ENCODE results near the gene NUP93. TPM values are rescaled to one million over a fixed set of nuclear protein-coding genes. Genes with fewer than 3 reads are reported as not detected.

The NUP93 gene
- polyA plus RNA-seq, 1 of the 3 experiments (the other 2 are of a cell fraction) = 43.1 TPM

DNA sequence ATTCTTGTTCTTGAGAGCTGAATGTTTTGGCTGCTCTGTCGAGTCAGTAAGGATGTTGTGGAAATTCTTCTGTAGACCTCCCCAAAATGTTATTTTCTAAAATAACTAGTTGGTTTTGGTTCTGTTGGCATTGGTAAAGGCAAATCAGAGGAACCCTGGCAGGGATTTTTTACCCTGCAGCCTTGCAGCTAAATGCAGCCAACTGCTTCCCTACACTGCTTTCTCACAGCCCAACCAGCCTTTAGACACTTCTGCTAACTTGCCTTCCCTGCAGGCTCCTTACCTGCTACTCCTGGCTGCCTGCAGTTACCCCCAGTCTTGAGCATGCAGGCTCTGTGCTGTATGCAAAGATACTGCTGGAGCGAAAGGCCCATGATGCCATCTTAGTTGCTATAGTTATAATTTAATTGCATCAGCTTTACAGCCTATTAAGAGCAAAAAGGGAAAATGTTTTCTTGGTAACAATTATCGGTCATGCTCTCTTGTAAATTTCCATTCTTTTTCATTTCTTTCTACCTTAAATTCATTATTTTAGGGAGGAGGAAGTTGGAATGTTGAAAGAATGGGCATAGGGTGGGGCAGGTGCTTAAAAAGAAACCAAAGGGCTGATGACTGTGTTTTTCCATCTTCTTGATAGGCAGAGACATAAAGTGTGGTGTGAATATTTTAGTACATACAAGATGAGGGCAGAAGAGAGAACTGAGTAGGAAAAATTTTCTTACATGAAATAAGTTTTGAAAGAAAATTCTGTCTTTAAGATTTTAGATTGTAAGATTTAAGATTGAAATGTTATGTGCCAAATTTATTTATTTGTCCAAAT is 20.0 kb downstream of the NUP93 start:
- no peak overlapping the region for H2AFZ ChIP-seq (ENCODE audit: low read depth)
- H3K27me3 ChIP-seq (ENCODE audit: insufficient read depth) = no peaks in the 10 kb centered on the region
- peaks cover 14 to 15% of the 10 kb centered on the region in 2 experiments for H3K36me3 ChIP-seq (replicated peaks in 1 of 2; ENCODE audit: control insufficient read depth in 1 of 2, insufficient read depth in 2 of 2, low read length in 1 of 2)
- TF ChIP-seq RCOR1 (IDR thresholded peaks at IDR 0.05; ENCODE audit: low read length) = no peak
- TF ChIP-seq, protein P1, sequence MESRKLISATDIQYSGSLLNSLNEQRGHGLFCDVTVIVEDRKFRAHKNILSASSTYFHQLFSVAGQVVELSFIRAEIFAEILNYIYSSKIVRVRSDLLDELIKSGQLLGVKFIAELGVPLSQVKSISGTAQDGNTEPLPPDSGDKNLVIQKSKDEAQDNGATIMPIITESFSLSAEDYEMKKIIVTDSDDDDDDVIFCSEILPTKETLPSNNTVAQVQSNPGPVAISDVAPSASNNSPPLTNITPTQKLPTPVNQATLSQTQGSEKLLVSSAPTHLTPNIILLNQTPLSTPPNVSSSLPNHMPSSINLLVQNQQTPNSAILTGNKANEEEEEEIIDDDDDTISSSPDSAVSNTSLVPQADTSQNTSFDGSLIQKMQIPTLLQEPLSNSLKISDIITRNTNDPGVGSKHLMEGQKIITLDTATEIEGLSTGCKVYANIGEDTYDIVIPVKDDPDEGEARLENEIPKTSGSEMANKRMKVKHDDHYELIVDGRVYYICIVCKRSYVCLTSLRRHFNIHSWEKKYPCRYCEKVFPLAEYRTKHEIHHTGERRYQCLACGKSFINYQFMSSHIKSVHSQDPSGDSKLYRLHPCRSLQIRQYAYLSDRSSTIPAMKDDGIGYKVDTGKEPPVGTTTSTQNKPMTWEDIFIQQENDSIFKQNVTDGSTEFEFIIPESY (IDR thresholded peaks at IDR 0.05; ENCODE audit: borderline replicate concordance, low read depth) = no peak
- TF ChIP-seq TCF12 (IDR thresholded peaks at IDR 0.05) = no peak
- no peak for TF ChIP-seq POLR2AphosphoS5 (IDR thresholded peaks at IDR 0.05; ENCODE audit: low read depth, low read length)
- TF ChIP-seq, protein P2, sequence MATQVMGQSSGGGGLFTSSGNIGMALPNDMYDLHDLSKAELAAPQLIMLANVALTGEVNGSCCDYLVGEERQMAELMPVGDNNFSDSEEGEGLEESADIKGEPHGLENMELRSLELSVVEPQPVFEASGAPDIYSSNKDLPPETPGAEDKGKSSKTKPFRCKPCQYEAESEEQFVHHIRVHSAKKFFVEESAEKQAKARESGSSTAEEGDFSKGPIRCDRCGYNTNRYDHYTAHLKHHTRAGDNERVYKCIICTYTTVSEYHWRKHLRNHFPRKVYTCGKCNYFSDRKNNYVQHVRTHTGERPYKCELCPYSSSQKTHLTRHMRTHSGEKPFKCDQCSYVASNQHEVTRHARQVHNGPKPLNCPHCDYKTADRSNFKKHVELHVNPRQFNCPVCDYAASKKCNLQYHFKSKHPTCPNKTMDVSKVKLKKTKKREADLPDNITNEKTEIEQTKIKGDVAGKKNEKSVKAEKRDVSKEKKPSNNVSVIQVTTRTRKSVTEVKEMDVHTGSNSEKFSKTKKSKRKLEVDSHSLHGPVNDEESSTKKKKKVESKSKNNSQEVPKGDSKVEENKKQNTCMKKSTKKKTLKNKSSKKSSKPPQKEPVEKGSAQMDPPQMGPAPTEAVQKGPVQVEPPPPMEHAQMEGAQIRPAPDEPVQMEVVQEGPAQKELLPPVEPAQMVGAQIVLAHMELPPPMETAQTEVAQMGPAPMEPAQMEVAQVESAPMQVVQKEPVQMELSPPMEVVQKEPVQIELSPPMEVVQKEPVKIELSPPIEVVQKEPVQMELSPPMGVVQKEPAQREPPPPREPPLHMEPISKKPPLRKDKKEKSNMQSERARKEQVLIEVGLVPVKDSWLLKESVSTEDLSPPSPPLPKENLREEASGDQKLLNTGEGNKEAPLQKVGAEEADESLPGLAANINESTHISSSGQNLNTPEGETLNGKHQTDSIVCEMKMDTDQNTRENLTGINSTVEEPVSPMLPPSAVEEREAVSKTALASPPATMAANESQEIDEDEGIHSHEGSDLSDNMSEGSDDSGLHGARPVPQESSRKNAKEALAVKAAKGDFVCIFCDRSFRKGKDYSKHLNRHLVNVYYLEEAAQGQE (IDR thresholded peaks at IDR 0.05; ENCODE audit: low read depth, low read length) = no peak
- no peak for TF ChIP-seq MXI1 (IDR thresholded peaks at IDR 0.05; ENCODE audit: low read depth, low read length)
- TF ChIP-seq ELF1 (IDR thresholded peaks at IDR 0.05) = no peak
- TF ChIP-seq GATA2 (CRISPR knock-in tag; IDR thresholded peaks at IDR 0.05) = no peak
- ChIA-PET POLR2A (no interaction called here), CTCF (interaction anchor here (0.9 to 1.9 kb wide), 5 partner anchors 15 to 199 kb away, joined by 3 to 7 read pairs (median 4); no protein-coding TSS in a partner anchor)
- H3K9me2 ChIP-seq = no peaks in the 10 kb centered on the region
- H3K27ac ChIP-seq (ENCODE audit: low read depth in 2 of 2, low read length in 1 of 2) = no peak overlapping the region; a peak in 1 of 4 replicates
- H3K4me3 ChIP-seq (ENCODE audit: low read depth in 2 of 2, low read length in 1 of 2) = no peak overlapping the region
- no peaks in the 10 kb centered on the region for H4K20me1 ChIP-seq (ENCODE audit: insufficient read depth)
- no peaks in the 10 kb centered on the region for H3K9me3 ChIP-seq
- H3K79me2 ChIP-seq (ENCODE audit: insufficient read depth) = peaks cover 78% of the 10 kb centered on the region
- no peak for DNase-seq
- H3K4me2 ChIP-seq = no peak overlapping the region
- no peaks in the 10 kb centered on the region for H3F3A ChIP-seq (replicated peaks; ENCODE audit: insufficient read depth)
- 98% methylated on average over 3 of the region's 3 CpGs for WGBS (ENCODE audit: low lambda C conversion rate)
- peaks cover 3 to 4% of the 10 kb centered on the region in 2 experiments; a peak in 2 of 4 replicates for H3K4me1 ChIP-seq (ENCODE audit: control insufficient read depth in 1 of 2, insufficient read depth in 2 of 2, low read depth in 1 of 2, low read length in 1 of 2)
- no peak overlapping the region for H3K9ac ChIP-seq

DNA sequence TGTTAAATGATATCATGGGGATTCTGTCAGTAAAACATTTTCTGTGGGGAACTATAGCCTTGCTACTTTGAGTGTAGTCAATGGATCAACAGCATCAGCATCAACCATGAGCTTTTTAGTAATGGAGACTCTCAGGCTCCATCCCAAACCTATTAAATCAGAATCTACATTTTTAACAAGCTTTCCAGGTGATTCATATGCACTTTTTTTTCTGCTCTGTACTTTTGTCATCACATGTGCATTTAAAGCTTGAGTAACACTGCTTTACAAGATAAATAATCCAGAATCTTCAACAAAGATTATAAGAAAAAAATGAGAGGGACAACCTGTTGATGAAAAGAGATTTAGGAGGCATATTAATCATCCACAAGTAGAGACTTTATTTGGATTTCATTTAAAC is 23.5 kb downstream of the NUP93 start:
- Histone ChIP-seq H2AFZ (ENCODE audit: low read depth) (no peak overlapping the region), H3K27ac (ENCODE audit: low read depth in 2 of 2, low read length in 1 of 2) (no peak overlapping the region), H3K27me3 (ENCODE audit: insufficient read depth) (no peaks in the 10 kb centered on the region), H3F3A (replicated peaks; ENCODE audit: insufficient read depth) (no peaks in the 10 kb centered on the region), H4K20me1 (ENCODE audit: insufficient read depth) (no peaks in the 10 kb centered on the region), H3K79me2 (ENCODE audit: insufficient read depth) (peaks cover 72% of the 10 kb centered on the region), H3K9ac (no peak overlapping the region), H3K4me1 (ENCODE audit: control insufficient read depth in 1 of 2, insufficient read depth in 2 of 2, low read depth in 1 of 2, low read length in 1 of 2) (peaks cover 3 to 4% of the 10 kb centered on the region in 2 experiments; a peak in 2 of 4 replicates), H3K4me3 (ENCODE audit: low read depth in 2 of 2, low read length in 1 of 2) (no peak overlapping the region), H3K4me2 (no peak overlapping the region), H3K36me3 (replicated peaks in 1 of 2; ENCODE audit: control insufficient read depth in 1 of 2, insufficient read depth in 2 of 2, low read length in 1 of 2) (peaks cover 14 to 20% of the 10 kb centered on the region in 2 experiments), H3K9me3 (no peaks in the 10 kb centered on the region), H3K9me2 (no peaks in the 10 kb centered on the region)
- POLR2A ChIA-PET = interaction anchor here (0.6 kb wide), 1 partner anchor 278 kb away, joined by 3 read pairs; no protein-coding TSS in a partner anchor
- CTCF ChIA-PET = no interaction called here
- no peak for DNase-seq
- TF ChIP-seq RXRA (IDR thresholded peaks at IDR 0.05; ENCODE audit: borderline replicate concordance, low read depth) (no peak), EP300 (IDR thresholded peaks at IDR 0.05; ENCODE audit: borderline replicate concordance in 1 of 2, low read depth in 1 of 2, low read length in 1 of 2) (no peak), ELF1 (IDR thresholded peaks at IDR 0.05) (no peak), MEF2A (IDR thresholded peaks at IDR 0.05; ENCODE audit: borderline replicate concordance, low read depth) (no peak), RAD21 (IDR thresholded peaks at IDR 0.05; ENCODE audit: low read length) (no peak), EZH2phosphoT487 (IDR thresholded peaks at IDR 0.05; ENCODE audit: borderline replicate concordance, low read depth) (no peak), JUND (IDR thresholded peaks at IDR 0.05) (no peak), SMC3 (IDR thresholded peaks at IDR 0.05; ENCODE audit: low read depth, low read length) (no peak)
- TF ChIP-seq, protein P3, sequence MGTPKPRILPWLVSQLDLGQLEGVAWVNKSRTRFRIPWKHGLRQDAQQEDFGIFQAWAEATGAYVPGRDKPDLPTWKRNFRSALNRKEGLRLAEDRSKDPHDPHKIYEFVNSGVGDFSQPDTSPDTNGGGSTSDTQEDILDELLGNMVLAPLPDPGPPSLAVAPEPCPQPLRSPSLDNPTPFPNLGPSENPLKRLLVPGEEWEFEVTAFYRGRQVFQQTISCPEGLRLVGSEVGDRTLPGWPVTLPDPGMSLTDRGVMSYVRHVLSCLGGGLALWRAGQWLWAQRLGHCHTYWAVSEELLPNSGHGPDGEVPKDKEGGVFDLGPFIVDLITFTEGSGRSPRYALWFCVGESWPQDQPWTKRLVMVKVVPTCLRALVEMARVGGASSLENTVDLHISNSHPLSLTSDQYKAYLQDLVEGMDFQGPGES (IDR thresholded peaks at IDR 0.05; ENCODE audit: low read depth, low read length) = no peak
- TF ChIP-seq, protein P1 (IDR thresholded peaks at IDR 0.05; ENCODE audit: borderline replicate concordance, low read depth) = no peak
